ENCODE measurements around the gene KRT2. TPM values are rescaled to one million over a fixed set of nuclear protein-coding genes. Genes with fewer than 3 reads are reported as not detected.

KRT2 gene
- total and polyA plus RNA-seq, 8 donors = not detected

- H3K36me3 ChIP-seq = no peaks in the 10 kb centered on the region
- peaks cover 0 to 34% of the 10 kb centered on the region in 2 donors for H3K27me3 ChIP-seq
- H3K27ac ChIP-seq = no peak overlapping the region
- no peak overlapping the region for H3K4me3 ChIP-seq
- ATAC-seq = no peak
- no peak for DNase-seq
- TF ChIP-seq CTCF (IDR thresholded peaks at IDR 0.05) = no peak
- intact Hi-C loops (cut with DNase I) = no loop called here
- no peaks in the 10 kb centered on the region for H3K4me1 ChIP-seq
- no peaks in the 10 kb centered on the region for H3K9me3 ChIP-seq
These were observed 2.9 kb downstream of the KRT2 start for GRCh38 chr12:52649066-52649465.

- intact Hi-C loops (cut with DNase I) = no loop called here
- no peak for DNase-seq
- Histone ChIP-seq H3K4me1 (no peaks in the 10 kb centered on the region), H3K36me3 (no peaks in the 10 kb centered on the region), H3K4me3 (no peak overlapping the region), H3K9me3 (no peaks in the 10 kb centered on the region), H3K27ac (no peak overlapping the region), H3K27me3 (peaks cover 0 to 33% of the 10 kb centered on the region in 2 donors)
- no peak for TF ChIP-seq CTCF (IDR thresholded peaks at IDR 0.05)
- no peak for ATAC-seq
These were observed 3.9 kb downstream of the KRT2 start for GRCh38 chr12:52648012-52648550.

GRCh38 chr12:52647601-52648000, 4.4 kb downstream of the KRT2 start:
- no peak for TF ChIP-seq CTCF (IDR thresholded peaks at IDR 0.05)
- H3K36me3 ChIP-seq = no peaks in the 10 kb centered on the region
- peaks cover 0 to 28% of the 10 kb centered on the region in 2 donors for H3K27me3 ChIP-seq
- no peaks in the 10 kb centered on the region for H3K9me3 ChIP-seq
- H3K4me3 ChIP-seq = no peak overlapping the region
- DNase-seq (no peak), ATAC-seq (no peak)
- intact Hi-C loops (cut with DNase I) = no loop called here
- no peaks in the 10 kb centered on the region for H3K4me1 ChIP-seq
- H3K27ac ChIP-seq = no peak overlapping the region

GRCh38 chr12:52646613-52647012, 5.4 kb downstream of the KRT2 start:
- no peak for TF ChIP-seq CTCF (IDR thresholded peaks at IDR 0.05)
- no peak for DNase-seq
- no peak for ATAC-seq
- intact Hi-C loops (cut with DNase I) = no loop called here
- Histone ChIP-seq H3K27ac (no peak overlapping the region), H3K4me1 (no peaks in the 10 kb centered on the region), H3K9me3 (no peaks in the 10 kb centered on the region), H3K36me3 (no peaks in the 10 kb centered on the region), H3K4me3 (no peak overlapping the region), H3K27me3 (peaks cover 0 to 21% of the 10 kb centered on the region in 2 donors)

GRCh38 chr12:52645982-52646381, 6.0 kb downstream of the KRT2 start:
- ATAC-seq = no peak
- no peak overlapping the region for H3K27ac ChIP-seq
- no peak for TF ChIP-seq CTCF (IDR thresholded peaks at IDR 0.05)

More at GRCh38 chr12:52645982-52646381, 6.0 kb downstream of the KRT2 start:
- Histone ChIP-seq H3K36me3 (no peaks in the 10 kb centered on the region), H3K4me1 (no peaks in the 10 kb centered on the region), H3K4me3 (no peak overlapping the region), H3K27me3 (peaks cover 0 to 15% of the 10 kb centered on the region in 2 donors), H3K9me3 (no peaks in the 10 kb centered on the region)
- no peak for DNase-seq
- intact Hi-C loops (cut with DNase I) = no loop called here
